Sigmoid colon (tissue), 3 donors: Measurements from ENCODE around the gene SLCO2A1.

Experiments
- POLR2A ChIP-seq, 2 donors: fragments of 450-650 bp; IDR thresholded peaks; one replicate each; pipeline ENCODE4 v1.6.1; 2016; ENCODE audit warnings: antibody characterized with exemption in 2 of 2, mild to moderate bottlenecking in 2 of 2, moderate library complexity in 2 of 2
- TF ChIP-seq, protein P1 (sequence below), 4 experiments: fragments of 450-650 bp in 3 of 4; fragments of 200-600 bp in 1 of 4; IDR thresholded peaks; one replicate each; pipeline ENCODE4 v1.5.1; 2016 to 2019; ENCODE audit warnings: antibody characterized with exemption in 4 of 4, mild to moderate bottlenecking in 3 of 4, moderate library complexity in 2 of 4

DNA sequence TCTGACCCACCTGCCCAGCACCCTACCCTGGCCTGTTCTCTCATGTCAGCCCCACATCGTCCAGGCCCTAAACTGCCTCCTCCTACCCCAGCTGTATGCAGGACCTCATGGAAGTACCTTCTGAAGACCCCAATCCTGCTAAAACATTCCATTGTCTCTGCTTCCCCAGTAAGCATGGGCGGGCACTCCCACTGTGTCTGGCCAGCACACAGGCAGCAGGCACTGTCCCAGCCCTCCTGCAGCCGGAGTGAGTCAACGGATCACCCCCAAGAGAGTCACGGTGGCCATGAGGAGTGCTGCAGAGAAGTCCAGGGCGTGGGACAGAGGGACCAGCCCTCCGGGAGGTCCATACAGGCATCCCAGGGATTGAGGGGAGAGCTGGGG, 36.4 kb upstream of the SLCO2A1 start:
- no peak for TF ChIP-seq POLR2A (IDR thresholded peaks at IDR 0.05)
- TF ChIP-seq, protein P1, sequence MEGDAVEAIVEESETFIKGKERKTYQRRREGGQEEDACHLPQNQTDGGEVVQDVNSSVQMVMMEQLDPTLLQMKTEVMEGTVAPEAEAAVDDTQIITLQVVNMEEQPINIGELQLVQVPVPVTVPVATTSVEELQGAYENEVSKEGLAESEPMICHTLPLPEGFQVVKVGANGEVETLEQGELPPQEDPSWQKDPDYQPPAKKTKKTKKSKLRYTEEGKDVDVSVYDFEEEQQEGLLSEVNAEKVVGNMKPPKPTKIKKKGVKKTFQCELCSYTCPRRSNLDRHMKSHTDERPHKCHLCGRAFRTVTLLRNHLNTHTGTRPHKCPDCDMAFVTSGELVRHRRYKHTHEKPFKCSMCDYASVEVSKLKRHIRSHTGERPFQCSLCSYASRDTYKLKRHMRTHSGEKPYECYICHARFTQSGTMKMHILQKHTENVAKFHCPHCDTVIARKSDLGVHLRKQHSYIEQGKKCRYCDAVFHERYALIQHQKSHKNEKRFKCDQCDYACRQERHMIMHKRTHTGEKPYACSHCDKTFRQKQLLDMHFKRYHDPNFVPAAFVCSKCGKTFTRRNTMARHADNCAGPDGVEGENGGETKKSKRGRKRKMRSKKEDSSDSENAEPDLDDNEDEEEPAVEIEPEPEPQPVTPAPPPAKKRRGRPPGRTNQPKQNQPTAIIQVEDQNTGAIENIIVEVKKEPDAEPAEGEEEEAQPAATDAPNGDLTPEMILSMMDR (IDR thresholded peaks at IDR 0.05) = no peak
